A673 (cell line): ENCODE data around the gene OSTC.

Experiments used
- CTCF ChIP-seq: fragments of 300-800, 200-600 bp; sonication (generic); conservative IDR thresholded peaks from 2 replicates; pipeline ENCODE4 v1.5.1; 2017; ENCODE audit warnings: low read depth, mild to moderate bottlenecking, antibody characterized with exemption, low read length, moderate library complexity, mixed read lengths
- EZH2 ChIP-seq: fragments of 200-600 bp; sonication (generic); IDR thresholded peaks from 2 replicates; pipeline ENCODE4 v1.6.1; 2017; ENCODE audit warnings: borderline replicate concordance, low read depth, mild to moderate bottlenecking, mixed read lengths, antibody characterized with exemption, low read length; ENCODE audit not compliant: poor library complexity, severe bottlenecking

DNA sequence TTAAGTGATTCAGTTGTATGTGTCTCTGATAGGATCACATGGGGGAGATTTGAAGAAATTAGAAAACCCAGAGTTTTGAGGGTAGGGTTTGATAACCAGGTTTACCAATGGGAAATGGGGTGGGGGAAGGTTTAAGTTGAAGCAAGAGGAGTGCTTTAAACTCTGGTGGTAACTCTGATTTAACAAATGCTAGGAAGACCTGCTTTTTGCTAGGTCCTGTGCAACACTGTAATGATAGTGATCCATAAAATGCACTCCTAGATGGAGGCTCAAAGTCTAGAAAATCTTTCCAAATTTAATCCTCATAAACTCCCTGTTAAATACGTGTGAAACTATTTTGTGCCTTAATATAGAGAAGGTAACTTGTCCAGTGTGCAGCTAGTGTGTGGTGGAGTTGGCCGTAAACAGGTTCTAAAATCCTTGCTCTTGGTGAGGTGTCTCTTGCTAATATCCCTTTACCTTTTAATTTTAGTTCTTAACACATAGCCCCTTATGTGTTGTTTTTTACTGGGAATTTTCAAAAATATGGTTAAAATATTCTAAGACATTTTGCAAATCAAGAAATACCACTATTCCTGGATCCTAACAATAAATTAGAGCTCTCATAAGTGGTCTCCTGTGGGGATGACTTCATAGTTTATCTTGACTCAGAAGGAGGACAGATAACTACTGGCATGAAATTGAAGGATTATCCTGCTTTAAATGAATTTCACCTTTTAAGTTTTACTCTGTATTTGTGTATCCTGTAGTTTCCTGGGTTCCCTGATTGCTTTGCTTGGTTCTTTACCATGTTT, 25.9 kb upstream of the OSTC start:
- TF ChIP-seq CTCF, result no peak
- TF ChIP-seq EZH2, result no peak
